HG02870 (cell line): ENCODE results near the gene FFAR3.

Experiments
- ATAC-seq: cut with Tn5 transposase; IDR thresholded peaks from one replicate; pipeline ENCODE4 v1.9.1; 2021; ENCODE audit warnings: mild to moderate bottlenecking, moderate library complexity; ENCODE audit not compliant: unreplicated experiment

FFAR3 gene

DNA sequence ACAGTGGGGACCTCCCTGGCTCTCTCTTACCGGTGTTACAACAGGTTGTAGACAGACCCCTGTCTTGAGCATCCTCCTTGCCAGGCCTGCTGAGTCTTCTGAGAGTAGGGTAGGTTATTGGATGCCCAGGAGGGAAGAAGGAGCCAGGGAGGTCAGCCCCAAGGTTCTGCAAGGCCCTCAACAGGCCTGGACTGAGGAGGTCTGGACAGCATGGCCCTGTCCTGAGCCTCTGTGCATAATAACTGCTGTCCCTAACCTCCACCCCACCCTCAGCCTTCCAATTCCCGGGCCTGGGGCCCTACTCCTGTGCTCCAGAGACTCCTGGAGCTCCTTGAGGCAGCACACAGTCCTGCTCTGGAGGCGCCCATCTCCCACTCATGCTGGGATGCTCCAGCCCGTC, 28.9 kb upstream of the FFAR3 start:
- no peak for ATAC-seq

DNA sequence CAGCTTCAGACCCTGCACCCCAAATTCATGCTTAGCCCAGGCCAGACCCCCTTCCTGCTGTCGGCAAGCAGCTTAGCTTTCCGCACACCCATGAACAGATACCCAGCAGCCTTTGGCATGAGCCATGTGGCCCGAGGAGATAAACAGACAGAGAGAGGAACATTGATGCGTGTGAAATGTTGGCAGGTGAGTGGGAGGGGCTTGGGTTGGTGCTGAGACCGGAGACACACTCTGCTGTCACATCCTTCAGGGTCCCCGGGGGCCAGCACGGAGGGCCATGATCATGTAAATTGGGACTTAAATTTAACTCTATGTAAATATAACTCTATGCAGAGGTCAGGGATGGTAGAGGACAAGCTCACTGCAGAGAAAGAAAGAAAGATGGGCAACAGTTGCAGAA, 27.8 kb upstream of the FFAR3 start:
- ATAC-seq = no peak

DNA sequence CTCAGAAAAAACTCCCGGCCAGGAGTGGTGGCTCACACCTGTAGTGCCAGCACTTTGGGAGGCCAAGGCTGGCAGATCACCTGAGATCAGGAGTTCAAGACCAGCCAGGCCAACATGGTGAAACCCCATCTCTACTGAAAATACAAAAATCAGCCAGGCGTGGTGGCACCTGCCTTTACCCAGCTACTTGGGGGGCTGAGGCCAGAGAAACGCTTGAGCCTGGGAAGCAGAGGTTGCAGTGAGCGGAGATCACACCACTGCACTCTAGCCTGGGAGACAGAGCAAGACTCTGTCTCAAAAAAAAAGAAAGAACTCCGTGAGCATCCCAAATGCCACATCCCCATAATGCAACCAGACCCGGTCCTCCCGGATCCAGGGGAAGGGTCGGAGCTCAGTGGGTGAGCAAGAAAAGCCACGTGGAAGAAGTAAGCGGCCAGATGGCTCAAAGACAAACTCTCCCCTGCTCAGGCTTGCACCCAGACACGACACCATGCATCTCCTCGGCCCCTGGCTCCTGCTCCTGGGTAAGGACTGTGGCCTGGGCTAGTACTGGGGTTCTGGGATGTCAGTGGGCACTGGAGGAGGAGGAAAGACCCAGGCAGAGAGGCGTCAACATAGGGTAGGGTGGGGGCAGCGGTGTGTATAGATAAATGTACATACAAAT, 26.6 kb upstream of the FFAR3 start:
- no peak for ATAC-seq

DNA sequence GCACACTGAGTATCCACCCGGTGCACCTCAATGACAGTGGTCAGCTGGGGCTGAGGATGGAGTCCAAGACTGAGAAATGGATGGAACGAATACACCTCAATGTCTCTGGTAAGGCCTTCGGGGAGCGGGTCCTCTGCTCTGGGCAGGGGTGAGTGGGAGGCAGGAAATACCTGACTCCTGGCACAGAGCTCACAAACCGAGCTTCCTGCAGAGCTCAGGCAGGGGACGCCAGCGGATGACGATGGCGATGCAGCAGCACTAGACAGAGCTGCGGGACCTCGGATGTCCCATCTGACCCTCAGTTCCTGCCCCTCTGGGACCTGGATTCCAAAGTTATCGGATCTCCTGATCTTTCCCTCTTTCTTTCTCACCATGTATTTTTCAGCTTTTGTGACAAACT, 25.4 kb upstream of the FFAR3 start:
- no peak for ATAC-seq

DNA sequence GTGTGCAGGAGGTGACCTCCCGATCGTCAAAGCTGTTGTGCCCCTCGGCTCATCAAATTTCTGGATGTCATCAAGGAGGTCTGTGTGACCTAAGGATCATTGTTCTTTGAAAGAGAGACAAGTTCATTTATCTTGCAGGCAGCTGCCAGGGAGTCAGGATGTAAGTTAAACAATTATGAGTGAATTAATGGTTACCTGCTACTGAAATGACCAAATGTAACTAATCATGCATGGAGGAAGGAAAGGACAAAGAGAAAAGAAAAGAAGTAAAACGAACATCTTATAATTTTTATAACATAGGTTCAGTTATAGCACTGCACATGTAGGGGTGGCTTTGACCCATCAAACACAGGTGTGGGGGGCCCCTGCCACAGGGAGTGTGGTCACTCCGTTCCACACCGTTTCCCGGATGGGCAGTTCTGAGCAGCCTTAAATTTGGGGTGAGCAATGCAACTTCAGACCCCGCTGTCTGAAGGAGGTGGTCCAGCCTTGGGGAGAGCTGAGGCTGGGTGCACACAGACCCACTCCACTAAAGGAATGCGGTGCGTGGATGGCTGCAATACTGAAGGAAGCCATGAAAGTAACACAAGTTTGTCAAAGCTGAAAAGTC, 24.0 kb upstream of the FFAR3 start:
- ATAC-seq = no peak

- ATAC-seq = no peak
These were observed 21.9 kb upstream of the FFAR3 start for GRCh38 chr19:35336166-35336955.

GRCh38 chr19:35337097-35337983, 20.9 kb upstream of the FFAR3 start:
- no peak for ATAC-seq

- no peak for ATAC-seq
These were observed 20.3 kb upstream of the FFAR3 start for GRCh38 chr19:35337984-35338296.

GRCh38 chr19:35340431-35340830, 17.8 kb upstream of the FFAR3 start:
- no peak for ATAC-seq

DNA sequence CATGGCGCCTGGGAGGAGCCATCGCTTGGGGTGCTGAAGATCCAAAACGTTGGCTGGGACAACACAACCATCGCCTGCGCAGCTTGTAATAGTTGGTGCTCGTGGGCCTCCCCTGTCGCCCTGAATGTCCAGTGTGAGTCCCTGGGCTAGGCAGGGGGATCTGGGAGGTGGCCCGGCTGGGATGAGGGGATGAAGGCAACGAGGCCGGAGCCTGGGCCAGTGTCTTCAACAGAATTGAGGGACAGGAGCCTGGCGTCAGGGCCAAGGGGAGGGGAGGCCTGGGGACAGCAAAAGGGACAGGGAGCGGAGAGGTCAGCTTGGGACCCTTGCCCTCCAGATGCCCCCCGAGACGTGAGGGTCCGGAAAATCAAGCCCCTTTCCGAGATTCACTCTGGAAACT, 17.3 kb upstream of the FFAR3 start:
- no peak for ATAC-seq

GRCh38 chr19:35341565-35342225, 16.6 kb upstream of the FFAR3 start:
- ATAC-seq = no peak

- no peak for ATAC-seq
These were observed 15.8 kb upstream of the FFAR3 start for GRCh38 chr19:35342430-35342829.

DNA sequence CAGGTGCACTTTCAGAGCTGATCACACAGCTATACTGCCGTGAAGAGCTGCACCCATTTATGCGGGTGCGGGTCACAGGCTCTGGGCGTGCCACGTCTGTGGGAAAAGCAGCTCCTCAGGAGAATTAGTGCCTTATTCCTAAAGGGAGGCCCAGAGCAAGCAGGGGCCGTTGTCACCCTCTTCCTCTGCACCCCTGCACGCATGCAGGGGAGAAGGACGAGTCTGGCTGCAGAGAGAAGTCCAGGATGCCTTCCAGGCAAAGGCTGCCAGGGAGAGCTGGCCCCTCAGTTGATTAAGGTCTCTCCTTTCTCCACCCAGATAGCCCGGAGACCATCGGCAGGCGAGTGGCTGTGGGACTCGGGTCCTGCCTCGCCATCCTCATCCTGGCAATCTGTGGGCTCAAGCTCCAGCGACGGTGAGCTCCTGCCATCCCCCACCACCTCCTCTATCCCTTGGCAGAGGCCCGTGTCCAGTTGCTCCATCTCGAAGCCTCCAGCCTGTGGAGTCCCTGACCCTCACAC, 13.7 kb upstream of the FFAR3 start:
- no peak for ATAC-seq

GRCh38 chr19:35345671-35346111, 12.6 kb upstream of the FFAR3 start:
- no peak for ATAC-seq

GRCh38 chr19:35346193-35347052, 11.8 kb upstream of the FFAR3 start:
- no peak for ATAC-seq

DNA sequence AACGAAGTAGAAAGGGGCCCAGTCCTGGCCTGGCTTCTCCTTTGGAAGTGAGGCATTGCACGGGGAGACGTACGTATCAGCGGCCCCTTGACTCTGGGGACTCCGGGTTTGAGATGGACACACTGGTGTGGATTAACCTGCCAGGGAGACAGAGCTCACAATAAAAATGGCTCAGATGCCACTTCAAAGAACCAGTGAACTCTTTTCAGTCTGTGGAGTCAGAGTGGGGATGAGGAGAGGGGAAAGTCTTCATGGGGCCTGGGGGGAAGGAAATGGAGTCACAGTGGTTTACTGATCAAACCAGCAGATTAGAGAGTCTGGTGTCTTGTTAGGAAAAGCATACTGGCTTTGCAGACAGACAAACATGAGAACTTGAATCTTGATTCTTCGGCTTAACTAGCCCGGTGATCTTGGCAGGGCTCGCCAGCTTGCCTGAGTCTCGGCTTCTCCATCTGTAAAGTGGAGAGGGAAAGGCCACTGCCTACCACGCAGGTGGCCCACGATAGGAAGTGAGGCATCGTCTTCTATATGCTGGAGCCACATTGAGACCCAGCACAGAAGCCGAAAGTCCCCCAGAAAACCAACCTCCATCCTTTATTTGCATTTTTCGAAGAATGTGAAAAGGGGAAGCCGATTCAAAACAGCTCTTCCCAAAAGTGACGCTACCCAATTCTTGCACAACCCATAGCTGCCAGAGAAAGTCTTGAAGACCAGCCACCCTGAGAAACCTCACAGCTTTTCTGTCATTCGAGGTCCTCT, 10.9 kb upstream of the FFAR3 start, which contains the start of gene FFAR1:
Gene FFAR1 (plus strand): TSS at position 732 of the 759 bp plus-strand sequence. CDS start 3,650 bp downstream, outside the sequence.
- ATAC-seq = peak; percentile 53

- no peak for ATAC-seq
These were observed 10.3 kb upstream of the FFAR3 start for GRCh38 chr19:35347930-35348298.

DNA sequence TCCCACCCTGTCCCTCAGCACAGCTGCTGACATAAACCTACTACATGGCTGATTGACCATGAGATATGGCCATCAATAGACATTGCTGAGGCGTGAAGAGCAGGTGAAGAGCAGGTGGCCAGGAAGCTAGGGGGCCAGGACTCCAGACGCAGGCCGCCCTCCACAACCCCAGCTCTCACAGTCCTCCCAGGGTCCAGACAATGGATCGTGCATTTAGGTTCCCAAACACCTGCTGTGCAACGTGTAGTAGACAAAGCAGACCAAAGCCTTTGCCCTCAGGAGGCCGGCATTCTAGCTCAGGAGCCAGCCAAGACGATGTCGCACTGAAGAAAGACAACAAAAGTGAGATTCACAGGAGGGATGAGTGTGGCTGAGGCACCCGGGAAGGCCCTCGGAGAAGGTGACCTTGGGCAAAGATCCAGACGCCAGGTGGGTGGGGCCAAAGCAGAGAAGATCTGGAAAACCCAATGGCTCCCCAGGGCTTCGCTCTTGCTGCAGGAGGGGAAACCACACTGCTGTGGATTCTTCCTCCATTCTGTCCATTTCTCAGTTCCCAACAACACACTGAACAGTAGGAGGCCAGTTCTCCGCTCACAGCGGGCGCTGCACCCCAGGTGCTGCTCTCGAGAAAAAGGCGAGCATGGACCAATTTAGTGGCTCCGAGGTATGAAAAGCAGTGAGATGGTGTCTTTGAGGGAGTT, 9.2 kb upstream of the FFAR3 start:
- ATAC-seq = no peak
